OCI-LY1 (cell line): ENCODE measurements around the gene COPE.

Source experiments
- H2AFZ ChIP-seq: fragments of 200-600 bp; sonication (generic), shearing (Covaris generic); 2 replicates; pipeline ENCODE4 v1.6.0; 2014; ENCODE audit warnings: antibody characterized with exemption, mild to moderate bottlenecking, low read length
- H3F3A ChIP-seq: fragments of 200-600 bp; sonication (generic), shearing (Covaris generic); 2 replicates; pipeline ENCODE4 v1.6.0; 2014; ENCODE audit warnings: mild to moderate bottlenecking, antibody characterized with exemption, low read length, moderate library complexity; ENCODE audit not compliant: insufficient read depth
- H3K27ac ChIP-seq: fragments of 200-600 bp; sonication (generic); 2 replicates; pipeline ENCODE4 v1.5.1; 2014; ENCODE audit warnings: low read length, mixed run types, mild to moderate bottlenecking, low read depth; ENCODE audit not compliant: poor library complexity, severe bottlenecking
- H3K27me3 ChIP-seq: fragments of 200-600 bp; sonication (generic); 2 replicates; pipeline ENCODE4 v1.6.0; 2014; ENCODE audit warnings: antibody characterized with exemption, mild to moderate bottlenecking, low read length, moderate library complexity; ENCODE audit not compliant: insufficient read depth
- H3K36me3 ChIP-seq: fragments of 200-600 bp; sonication (generic); 2 replicates; pipeline ENCODE4 v1.6.1; 2014; ENCODE audit warnings: mild to moderate bottlenecking, antibody characterized with exemption, low read length, moderate library complexity, mixed read lengths; ENCODE audit not compliant: insufficient read depth
- H3K4me1 ChIP-seq: fragments of 200-600 bp; sonication (generic); 2 replicates; pipeline ENCODE4 v1.5.1; 2014; ENCODE audit warnings: mild to moderate bottlenecking, low read length, moderate library complexity; ENCODE audit not compliant: insufficient read depth, severe bottlenecking
- H3K4me2 ChIP-seq: fragments of 200-600 bp; sonication (generic), shearing (Covaris generic); 2 replicates; pipeline ENCODE4 v1.6.1; 2014; ENCODE audit warnings: low read length
- H3K4me3 ChIP-seq: fragments of 200-600 bp; sonication (generic); 2 replicates; pipeline ENCODE4 v1.5.1; 2014; ENCODE audit warnings: low read length, low read depth, mild to moderate bottlenecking, mixed read lengths; ENCODE audit not compliant: poor library complexity, severe bottlenecking
- H3K79me2 ChIP-seq: fragments of 200-600 bp; shearing (Covaris generic); 2 replicates; pipeline ENCODE4 v1.6.1; 2016; ENCODE audit warnings: mixed run types, low read length, mixed read lengths; ENCODE audit not compliant: insufficient read depth
- H3K9ac ChIP-seq: fragments of 200-600 bp; sonication (generic), shearing (Covaris generic); 2 replicates; pipeline ENCODE4 v1.6.1; 2014; ENCODE audit warnings: mild to moderate bottlenecking, low read length, mixed read lengths
- H3K9me2 ChIP-seq: fragments of 200-600 bp; sonication (generic), shearing (Covaris generic); 2 replicates; pipeline ENCODE4 v1.6.1; 2014; ENCODE audit warnings: low read depth, mild to moderate bottlenecking, low read length, mixed read lengths
- H3K9me3 ChIP-seq: fragments of 200-600 bp; shearing (Covaris generic); 2 replicates; pipeline ENCODE4 v1.6.1; 2014; ENCODE audit warnings: low read length, mixed read lengths
- H4K20me1 ChIP-seq: fragments of 200-600 bp; sonication (generic), shearing (Covaris generic); 2 replicates; pipeline ENCODE4 v1.6.0; 2016; ENCODE audit warnings: mild to moderate bottlenecking, low read length; ENCODE audit not compliant: insufficient read depth
- CTCF ChIP-seq: fragments of 200-600 bp; sonication (generic), shearing (Covaris generic); IDR thresholded peaks from 2 replicates; pipeline ENCODE4 v1.5.1; 2017; ENCODE audit warnings: mild to moderate bottlenecking, antibody characterized with exemption, low read length, moderate library complexity, mixed read lengths
- EZH2 ChIP-seq: fragments of 200-600 bp; sonication (generic), shearing (Covaris generic); IDR thresholded peaks from 2 replicates; pipeline ENCODE4 v1.8.0; 2017; ENCODE audit warnings: borderline replicate concordance, mixed run types, mild to moderate bottlenecking, antibody characterized with exemption, low read length, moderate library complexity, mixed read lengths

COPE gene

GRCh38 chr19:18853755-18854427 is 65.3 kb downstream of the COPE start:
- Histone ChIP-seq H3K79me2 (no peaks in the 10 kb centered on the region), H3K36me3 (peaks cover 99% of the 10 kb centered on the region), H3F3A (no peaks in the 10 kb centered on the region), H3K4me1 (peaks cover 6% of the 10 kb centered on the region), H3K9ac (no peak overlapping the region), H3K9me2 (no peaks in the 10 kb centered on the region), H3K4me2 (no peak overlapping the region), H3K27ac (no peak overlapping the region), H2AFZ (no peak overlapping the region), H3K27me3 (no peaks in the 10 kb centered on the region), H3K4me3 (no peak overlapping the region), H3K9me3 (no peaks in the 10 kb centered on the region), H4K20me1 (no peaks in the 10 kb centered on the region)
- no peak for TF ChIP-seq CTCF
- TF ChIP-seq EZH2, result no peak

- Histone ChIP-seq H3K4me2 (no peak overlapping the region), H2AFZ (no peak overlapping the region), H3F3A (no peaks in the 10 kb centered on the region), H3K79me2 (0 out of 2 replicates have a peak, but pooled peaks cover 9% of the 10 kb centered on the region), H4K20me1 (no peaks in the 10 kb centered on the region), H3K36me3 (peaks cover 99% of the 10 kb centered on the region), H3K27me3 (no peaks in the 10 kb centered on the region), H3K27ac (no peak overlapping the region), H3K4me3 (no peak overlapping the region), H3K9ac (no peak overlapping the region), H3K4me1 (peaks cover 18% of the 10 kb centered on the region), H3K9me2 (no peaks in the 10 kb centered on the region), H3K9me3 (no peaks in the 10 kb centered on the region)
- TF ChIP-seq EZH2 (no peak), CTCF (no peak)
Observed at GRCh38 chr19:18852648-18853047, 66.5 kb downstream of the COPE start.

GRCh38 chr19:18851673-18852325 is 67.4 kb downstream of the COPE start:
- Histone ChIP-seq H3K9me3 (no peaks in the 10 kb centered on the region), H3K4me3 (no peak overlapping the region), H3F3A (no peaks in the 10 kb centered on the region), H3K4me2 (no peak overlapping the region), H3K79me2 (0 out of 2 replicates have a peak, but pooled peaks cover 9% of the 10 kb centered on the region), H3K36me3 (peaks cover 94% of the 10 kb centered on the region), H3K27ac (no peak overlapping the region), H3K27me3 (no peaks in the 10 kb centered on the region), H3K4me1 (peaks cover 21% of the 10 kb centered on the region), H3K9ac (no peak overlapping the region), H4K20me1 (no peaks in the 10 kb centered on the region), H2AFZ (no peak overlapping the region), H3K9me2 (no peaks in the 10 kb centered on the region)
- no peak for TF ChIP-seq EZH2
- no peak for TF ChIP-seq CTCF
